SH-SY5Y (cell line): ENCODE data around the gene VWF.

Experiments used
- GATA2 ChIP-seq: IDR thresholded peaks from 2 replicates; pipeline ENCODE4 v1.6.1; 2011; ENCODE audit warnings: mild to moderate bottlenecking, low read depth, low read length
- GATA3 ChIP-seq: IDR thresholded peaks from 2 replicates; pipeline ENCODE4 v1.6.1; 2011; ENCODE audit warnings: low read depth, mild to moderate bottlenecking, low read length, moderate library complexity

DNA sequence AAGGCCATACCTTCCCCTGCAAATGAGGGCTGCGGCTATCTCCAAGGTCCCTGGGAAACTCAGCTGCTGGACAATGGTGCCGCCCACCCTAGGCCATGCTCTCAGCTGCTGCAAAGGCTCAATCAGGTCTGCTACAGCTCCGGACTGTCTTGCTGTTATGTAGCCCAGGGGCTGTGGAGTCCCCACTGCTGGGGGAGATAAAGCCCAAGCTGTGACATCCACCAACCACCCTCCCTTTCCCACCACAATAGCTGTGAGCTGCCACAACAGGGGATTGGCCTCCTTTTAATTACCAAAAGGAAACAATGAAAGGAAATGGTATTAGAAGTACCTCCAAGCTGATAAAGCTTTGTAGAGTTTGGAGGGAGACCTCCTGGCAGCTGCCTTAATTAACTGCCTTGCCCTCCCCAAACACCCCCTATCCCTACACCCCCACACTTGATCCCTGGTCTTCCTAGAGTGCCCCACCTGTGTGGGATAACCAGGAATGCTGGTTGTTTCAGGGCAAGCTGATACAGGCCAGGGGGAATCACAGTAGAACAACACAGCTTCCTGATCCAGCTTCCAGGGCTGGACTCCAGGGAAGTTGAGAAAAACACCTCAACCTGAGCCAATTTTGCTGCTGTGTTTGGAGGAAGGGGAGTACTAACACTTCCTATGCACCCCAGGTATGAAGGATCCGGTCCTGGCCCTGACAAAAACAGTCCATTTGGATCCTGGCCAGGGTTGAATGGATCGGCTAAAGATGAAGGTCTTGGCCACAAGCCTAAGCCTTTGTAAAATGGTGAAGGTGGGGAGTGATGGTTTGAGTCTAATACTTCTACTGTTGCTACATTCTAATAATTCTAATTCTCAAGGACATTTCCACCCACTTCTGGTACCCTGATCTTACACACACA, at the start of gene VWF:
- no peak for TF ChIP-seq GATA2
- no peak for TF ChIP-seq GATA3
